Astrocyte of the spinal cord (primary cell): ENCODE data around the gene OR56A4.

Experiments
- DNase-seq: peaks from one replicate; pipeline ENCODE4 v3.0.0; 2011; ENCODE audit warnings: low read depth, low spot score
- H3K4me3 ChIP-seq: 2 replicates; pipeline ENCODE4 v1.5.1; 2011; ENCODE audit warnings: low read depth, mild to moderate bottlenecking, low read length, moderate library complexity
- in situ Hi-C: cut with HindIII; loops from 2 replicates; pipeline ENCODE4 v1.10.0; 2017; ENCODE audit warnings: low sequenced_read_pairs
- TF ChIP-seq, protein P1 (sequence below): IDR thresholded peaks from 2 replicates; pipeline ENCODE4 v1.5.1; 2012; ENCODE audit warnings: low read depth, mild to moderate bottlenecking, low read length, inconsistent platforms

Gene OR56A4

GRCh38 chr11:6025056-6025455, 18.3 kb upstream of the OR56A4 start:
- no peak for DNase-seq
- no peak overlapping the region for H3K4me3 ChIP-seq
- TF ChIP-seq, protein P1, sequence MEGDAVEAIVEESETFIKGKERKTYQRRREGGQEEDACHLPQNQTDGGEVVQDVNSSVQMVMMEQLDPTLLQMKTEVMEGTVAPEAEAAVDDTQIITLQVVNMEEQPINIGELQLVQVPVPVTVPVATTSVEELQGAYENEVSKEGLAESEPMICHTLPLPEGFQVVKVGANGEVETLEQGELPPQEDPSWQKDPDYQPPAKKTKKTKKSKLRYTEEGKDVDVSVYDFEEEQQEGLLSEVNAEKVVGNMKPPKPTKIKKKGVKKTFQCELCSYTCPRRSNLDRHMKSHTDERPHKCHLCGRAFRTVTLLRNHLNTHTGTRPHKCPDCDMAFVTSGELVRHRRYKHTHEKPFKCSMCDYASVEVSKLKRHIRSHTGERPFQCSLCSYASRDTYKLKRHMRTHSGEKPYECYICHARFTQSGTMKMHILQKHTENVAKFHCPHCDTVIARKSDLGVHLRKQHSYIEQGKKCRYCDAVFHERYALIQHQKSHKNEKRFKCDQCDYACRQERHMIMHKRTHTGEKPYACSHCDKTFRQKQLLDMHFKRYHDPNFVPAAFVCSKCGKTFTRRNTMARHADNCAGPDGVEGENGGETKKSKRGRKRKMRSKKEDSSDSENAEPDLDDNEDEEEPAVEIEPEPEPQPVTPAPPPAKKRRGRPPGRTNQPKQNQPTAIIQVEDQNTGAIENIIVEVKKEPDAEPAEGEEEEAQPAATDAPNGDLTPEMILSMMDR, result no peak
- in situ Hi-C loops, result no loop called here

DNA sequence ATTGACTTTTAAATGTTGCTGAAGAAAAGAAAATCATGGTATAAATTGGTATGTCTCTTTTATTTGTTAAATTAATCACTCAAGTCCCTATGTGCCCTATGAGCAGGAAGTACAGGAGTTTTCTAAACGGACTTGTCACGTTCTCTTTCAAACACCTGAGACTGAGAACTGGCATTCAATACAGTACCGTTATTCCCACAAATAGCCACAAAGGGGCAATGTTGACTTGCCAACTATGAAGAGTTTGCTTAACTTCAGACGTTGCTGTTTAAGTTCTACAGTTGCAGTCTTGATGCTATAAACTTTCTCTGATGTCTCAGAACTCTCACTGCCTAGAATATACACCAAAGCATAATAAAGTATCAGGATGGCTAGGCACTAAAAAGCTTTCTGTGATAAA, 16.2 kb upstream of the OR56A4 start:
- DNase-seq, result peak; percentile 19
- in situ Hi-C loops, result no loop called here
- TF ChIP-seq, protein P1, result peak; percentile 23
- H3K4me3 ChIP-seq, result no peak overlapping the region

DNA sequence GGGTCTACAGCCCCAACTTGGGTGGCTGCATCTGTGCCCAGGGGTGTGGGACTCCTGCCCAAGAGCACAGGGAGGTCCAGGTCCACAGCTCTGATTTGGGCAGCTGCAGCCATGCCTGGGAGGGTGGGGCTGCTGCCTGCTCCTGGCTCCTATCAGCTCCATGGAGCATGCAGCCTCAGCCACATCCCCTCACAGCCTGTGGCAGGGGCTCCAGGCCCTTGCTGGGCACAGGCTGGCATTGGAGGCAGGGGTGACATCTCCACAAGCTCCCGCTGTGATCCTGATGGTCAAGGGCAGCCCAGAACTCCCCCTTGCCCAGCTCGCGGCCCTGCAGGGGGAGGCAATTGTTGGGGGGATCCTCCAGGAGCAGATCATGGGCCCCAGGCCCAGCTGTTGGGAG, 6.3 kb upstream of the OR56A4 start:
- TF ChIP-seq, protein P1, result no peak
- no peak for DNase-seq
- in situ Hi-C loops, result no loop called here
- no peak overlapping the region for H3K4me3 ChIP-seq

DNA sequence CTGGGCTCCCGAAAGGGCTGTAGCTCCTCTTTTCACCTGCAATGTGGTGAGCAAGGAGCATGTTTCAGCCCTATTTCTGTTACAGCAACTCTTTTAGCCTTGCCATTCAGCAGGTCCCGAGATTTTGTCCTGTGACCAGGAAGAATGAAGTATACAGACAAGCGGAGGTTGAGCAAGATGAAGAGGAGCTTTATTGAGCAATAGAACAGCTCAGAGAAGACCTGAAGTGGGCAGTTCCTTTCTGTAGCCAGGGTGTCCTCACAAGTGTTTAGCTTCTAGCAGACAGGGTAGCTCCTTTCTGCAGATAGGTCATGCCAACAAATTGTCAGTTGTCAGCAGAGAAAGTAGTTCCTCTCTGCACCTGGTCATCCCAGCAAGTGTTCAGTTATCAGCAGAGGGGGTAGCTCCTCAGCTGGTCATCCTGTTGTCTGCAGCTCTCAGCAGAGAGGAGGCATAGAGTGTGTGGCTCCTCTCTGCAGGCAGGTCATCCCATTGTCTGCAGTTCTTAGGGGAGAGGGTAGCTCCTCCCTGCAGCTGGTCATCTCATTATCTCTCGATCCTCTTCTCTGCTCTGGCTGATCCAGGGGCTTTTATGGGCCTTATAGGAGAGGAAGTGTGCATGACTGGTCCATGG, 5.4 kb upstream of the OR56A4 start:
- DNase-seq, result no peak
- TF ChIP-seq, protein P1, result no peak
- H3K4me3 ChIP-seq, result no peak overlapping the region
- in situ Hi-C loops, result no loop called here

GRCh38 chr11:6006395-6006794, 351 bp downstream of the OR56A4 start:
- DNase-seq, result no peak
- in situ Hi-C loops, result no loop called here
- TF ChIP-seq, protein P1, result no peak
- H3K4me3 ChIP-seq, result no peak overlapping the region

DNA sequence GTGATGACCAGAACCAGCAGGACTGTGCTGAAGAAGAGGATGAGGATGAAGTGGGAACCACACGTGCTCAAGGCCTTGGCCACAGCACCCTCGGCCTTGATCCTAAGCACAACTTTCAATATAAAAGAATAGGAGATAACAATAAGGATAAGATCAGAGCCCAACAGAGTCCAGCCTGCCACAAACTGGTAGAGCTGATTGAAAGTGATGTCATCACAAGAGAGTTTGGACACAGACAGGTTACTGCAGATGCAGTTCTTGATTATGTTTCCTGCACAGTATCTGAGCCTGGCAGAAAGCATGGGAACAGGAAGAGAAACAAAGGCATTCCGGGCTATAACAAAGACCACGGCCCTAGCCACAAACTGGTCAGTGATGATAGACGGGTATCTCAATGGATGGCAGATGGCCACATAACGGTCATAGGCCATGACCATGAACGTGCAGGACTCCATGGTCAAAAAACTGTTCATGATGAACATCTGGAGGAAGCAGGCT, 4.5 kb downstream of the OR56A4 start:
- in situ Hi-C loops, result no loop called here
- no peak for DNase-seq
- no peak overlapping the region for H3K4me3 ChIP-seq
- TF ChIP-seq, protein P1, result no peak

DNA sequence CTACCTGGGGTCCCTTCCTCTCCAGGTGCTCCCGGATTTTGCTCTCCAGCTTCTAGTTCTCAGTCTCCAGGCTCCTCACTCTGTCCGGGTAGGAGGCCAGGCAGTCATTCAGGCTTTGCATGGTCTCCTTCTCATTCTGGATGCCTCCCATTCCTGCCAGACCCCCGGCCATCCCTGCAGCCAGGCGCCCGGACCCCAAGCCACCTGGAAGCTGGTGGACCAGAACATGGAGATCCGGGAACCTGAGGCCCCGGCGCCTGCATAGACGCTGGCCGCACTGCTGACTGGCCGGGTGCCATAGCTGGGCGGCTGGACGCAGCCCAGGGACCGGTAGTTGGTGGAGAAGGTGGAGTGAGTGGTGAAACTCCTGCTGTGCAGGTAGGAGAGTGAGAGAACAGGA, 12.0 kb downstream of the OR56A4 start:
- in situ Hi-C loops, result no loop called here
- TF ChIP-seq, protein P1, result no peak
- no peak for DNase-seq
- no peak overlapping the region for H3K4me3 ChIP-seq
